T-helper 1 cell (primary cell): Measurements from ENCODE around the gene MACROD1.
"Not testable (repeated sequence)": the region's sequence is repeated elsewhere in the genome, so short reads cannot be mapped to it uniquely, and the experiment has no call there.

Experiments used
- DNase-seq, 5 donors: peaks; one replicate each; pipeline ENCODE4 v3.0.0-alpha.2; 2012 to 2020

The MACROD1 gene

GRCh38 chr11:64052938-64053622 lies 112.8 kb downstream of the MACROD1 start:
- DNase-seq = no peak

- DNase-seq = no peak
These were observed 113.5 kb downstream of the MACROD1 start for GRCh38 chr11:64052436-64052835.

- DNase-seq = no peak
These were observed 114.6 kb downstream of the MACROD1 start for GRCh38 chr11:64051297-64051696.

GRCh38 chr11:64049509-64049908 lies 116.4 kb downstream of the MACROD1 start:
- no peak for DNase-seq

- DNase-seq = no peak
These were observed 117.7 kb downstream of the MACROD1 start for GRCh38 chr11:64048042-64048854.

- DNase-seq = not testable (repeated sequence)
These were observed 118.5 kb downstream of the MACROD1 start for GRCh38 chr11:64047373-64047772.

- DNase-seq = no peak
These were observed 120.2 kb downstream of the MACROD1 start for GRCh38 chr11:64045700-64046099.

- no peak for DNase-seq
These were observed 121.1 kb downstream of the MACROD1 start for GRCh38 chr11:64044730-64045393.

GRCh38 chr11:64043545-64043944 lies 122.4 kb downstream of the MACROD1 start:
- DNase-seq = no peak

GRCh38 chr11:64042301-64042700 lies 123.6 kb downstream of the MACROD1 start:
- no peak for DNase-seq

- DNase-seq = no peak
These were observed 124.1 kb downstream of the MACROD1 start for GRCh38 chr11:64041846-64042245.

- DNase-seq = no peak
These were observed 125.1 kb downstream of the MACROD1 start for GRCh38 chr11:64040684-64041322.

- no peak for DNase-seq
These were observed 126.8 kb downstream of the MACROD1 start for GRCh38 chr11:64039012-64039665.

- DNase-seq = no peak
These were observed 127.4 kb downstream of the MACROD1 start for GRCh38 chr11:64038500-64038899.

GRCh38 chr11:64037027-64037634 lies 128.8 kb downstream of the MACROD1 start:
- no peak for DNase-seq

GRCh38 chr11:64036087-64037026 lies 129.6 kb downstream of the MACROD1 start:
- DNase-seq = no peak

GRCh38 chr11:64035576-64035975 lies 130.3 kb downstream of the MACROD1 start, which contains the start of gene FLRT1:
Gene FLRT1 (plus strand): TSS chr11:64035931. CDS start chr11:64116268, 80,337 bp downstream.
- no peak for DNase-seq

- DNase-seq = no peak
These were observed 130.8 kb downstream of the MACROD1 start for GRCh38 chr11:64035081-64035524.

- no peak for DNase-seq
These were observed 131.5 kb downstream of the MACROD1 start for GRCh38 chr11:64034411-64034811.

GRCh38 chr11:64032050-64032449 lies 133.9 kb downstream of the MACROD1 start:
- no peak for DNase-seq

GRCh38 chr11:64031001-64031400 lies 134.9 kb downstream of the MACROD1 start:
- no peak for DNase-seq
